Measurements from ENCODE around the gene MBOAT2.

The MBOAT2 gene

DNA sequence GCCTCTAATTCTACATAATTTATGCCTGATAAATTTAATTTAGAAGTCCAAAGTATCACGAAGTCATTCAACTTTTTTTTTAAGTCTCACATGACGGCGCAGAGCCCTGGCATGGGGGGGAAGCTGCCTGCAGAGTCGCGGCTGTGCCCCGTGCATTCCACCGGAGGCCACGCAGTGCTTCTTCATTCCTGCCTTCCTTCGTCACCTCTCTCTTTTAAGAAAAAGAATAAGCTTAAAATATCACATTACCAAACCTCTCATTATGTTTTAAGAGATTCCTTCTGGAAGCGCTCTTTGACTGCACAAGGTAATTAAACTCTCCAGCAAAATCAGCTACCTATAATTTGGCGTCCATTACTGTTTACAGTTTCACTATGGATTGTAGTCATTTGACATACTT lies 145.8 kb downstream of the MBOAT2 start:
- no peak for DNase-seq
- Histone ChIP-seq H3K27ac (ENCODE audit: insufficient read depth, low read length, poor library complexity, severe bottlenecking) (no peak overlapping the region), H3K4me3 (ENCODE audit: insufficient read depth, low read depth, low read length, poor library complexity, severe bottlenecking) (no peak overlapping the region), H3K9me3 (ENCODE audit: control insufficient read depth, low read length) (no peaks in the 10 kb centered on the region), H3K4me1 (ENCODE audit: control insufficient read depth, insufficient read depth, low read length, poor library complexity, severe bottlenecking) (no peaks in the 10 kb centered on the region), H3K36me3 (ENCODE audit: control insufficient read depth, insufficient read depth, low read length) (no peaks in the 10 kb centered on the region), H3K27me3 (replicated peaks; ENCODE audit: control insufficient read depth, insufficient read depth, low read length, poor library complexity, severe bottlenecking) (no peaks in the 10 kb centered on the region)

DNA sequence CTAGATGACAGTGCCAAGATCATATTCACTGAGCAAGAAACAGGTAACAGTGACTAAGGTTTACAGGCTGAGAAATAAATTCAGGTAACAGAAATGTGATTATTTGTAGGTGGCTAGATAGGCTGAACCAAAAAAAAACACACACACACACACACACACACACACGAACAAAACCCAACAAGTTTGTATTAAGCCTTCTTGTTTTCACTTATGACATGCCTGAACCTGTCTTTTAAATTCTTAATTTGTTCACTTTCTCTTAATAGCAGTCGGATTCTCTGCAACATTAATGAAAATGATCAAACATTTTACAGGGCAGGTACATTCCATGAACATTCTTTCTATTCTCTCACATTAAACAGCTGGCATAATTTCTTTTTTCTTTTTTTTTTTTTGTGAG lies 147.3 kb downstream of the MBOAT2 start:
- DNase-seq: no peak
- no peaks in the 10 kb centered on the region for H3K9me3 ChIP-seq (ENCODE audit: control insufficient read depth, low read length)
- H3K27ac ChIP-seq (ENCODE audit: insufficient read depth, low read length, poor library complexity, severe bottlenecking): no peak overlapping the region
- H3K4me1 ChIP-seq (ENCODE audit: control insufficient read depth, insufficient read depth, low read length, poor library complexity, severe bottlenecking): no peaks in the 10 kb centered on the region
- H3K36me3 ChIP-seq (ENCODE audit: control insufficient read depth, insufficient read depth, low read length): no peaks in the 10 kb centered on the region
- H3K27me3 ChIP-seq (replicated peaks; ENCODE audit: control insufficient read depth, insufficient read depth, low read length, poor library complexity, severe bottlenecking): no peaks in the 10 kb centered on the region
- no peak overlapping the region for H3K4me3 ChIP-seq (ENCODE audit: insufficient read depth, low read depth, low read length, poor library complexity, severe bottlenecking)

DNA sequence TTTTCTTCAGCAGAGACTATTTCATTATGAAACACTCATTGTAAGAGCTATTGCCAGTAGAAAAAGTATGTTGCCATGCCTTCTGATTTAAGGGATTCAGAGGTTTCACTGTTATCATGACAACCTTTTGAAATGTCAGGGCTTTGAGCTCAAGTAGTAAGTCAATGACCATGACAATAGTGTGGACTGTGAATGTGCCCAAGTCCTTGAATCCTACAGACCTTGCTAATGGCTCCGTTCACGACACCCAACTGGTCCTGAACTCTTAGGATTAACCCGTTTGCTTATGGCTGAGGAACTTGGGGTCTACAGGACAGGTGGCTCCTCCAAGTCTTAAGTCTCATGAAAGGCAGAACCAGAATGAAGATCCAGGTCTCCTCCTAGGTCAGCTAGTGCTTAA lies 148.5 kb downstream of the MBOAT2 start:
- Histone ChIP-seq H3K9me3 (ENCODE audit: control insufficient read depth, low read length) (no peaks in the 10 kb centered on the region), H3K4me3 (ENCODE audit: insufficient read depth, low read depth, low read length, poor library complexity, severe bottlenecking) (no peak overlapping the region), H3K27me3 (replicated peaks; ENCODE audit: control insufficient read depth, insufficient read depth, low read length, poor library complexity, severe bottlenecking) (no peaks in the 10 kb centered on the region), H3K27ac (ENCODE audit: insufficient read depth, low read length, poor library complexity, severe bottlenecking) (no peak overlapping the region), H3K36me3 (ENCODE audit: control insufficient read depth, insufficient read depth, low read length) (no peaks in the 10 kb centered on the region), H3K4me1 (ENCODE audit: control insufficient read depth, insufficient read depth, low read length, poor library complexity, severe bottlenecking) (no peaks in the 10 kb centered on the region)
- no peak for DNase-seq

DNA sequence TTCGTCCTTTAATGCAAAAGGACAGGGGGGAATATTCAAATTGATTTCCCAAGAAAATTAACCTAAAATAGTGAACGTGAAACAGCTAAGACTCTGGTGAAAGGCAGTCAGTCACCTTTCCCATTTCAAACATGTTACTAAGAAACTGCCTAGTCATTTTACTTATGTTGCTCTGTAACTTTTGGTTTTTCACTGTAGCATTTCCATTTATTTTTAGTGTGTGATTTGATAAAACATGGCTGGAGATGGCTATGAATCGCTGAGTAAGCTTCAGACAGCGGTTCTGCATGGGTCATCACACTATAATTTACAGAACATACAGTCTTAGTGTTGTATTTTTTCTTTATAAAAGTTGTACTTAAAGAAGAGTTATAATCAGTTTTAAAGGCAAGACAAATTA lies 150.1 kb downstream of the MBOAT2 start:
- Histone ChIP-seq H3K4me3 (ENCODE audit: insufficient read depth, low read depth, low read length, poor library complexity, severe bottlenecking) (no peak overlapping the region), H3K27me3 (replicated peaks; ENCODE audit: control insufficient read depth, insufficient read depth, low read length, poor library complexity, severe bottlenecking) (no peaks in the 10 kb centered on the region), H3K9me3 (ENCODE audit: control insufficient read depth, low read length) (no peaks in the 10 kb centered on the region), H3K4me1 (ENCODE audit: control insufficient read depth, insufficient read depth, low read length, poor library complexity, severe bottlenecking) (no peaks in the 10 kb centered on the region), H3K36me3 (ENCODE audit: control insufficient read depth, insufficient read depth, low read length) (no peaks in the 10 kb centered on the region), H3K27ac (ENCODE audit: insufficient read depth, low read length, poor library complexity, severe bottlenecking) (no peak overlapping the region)
- no peak for DNase-seq

DNA sequence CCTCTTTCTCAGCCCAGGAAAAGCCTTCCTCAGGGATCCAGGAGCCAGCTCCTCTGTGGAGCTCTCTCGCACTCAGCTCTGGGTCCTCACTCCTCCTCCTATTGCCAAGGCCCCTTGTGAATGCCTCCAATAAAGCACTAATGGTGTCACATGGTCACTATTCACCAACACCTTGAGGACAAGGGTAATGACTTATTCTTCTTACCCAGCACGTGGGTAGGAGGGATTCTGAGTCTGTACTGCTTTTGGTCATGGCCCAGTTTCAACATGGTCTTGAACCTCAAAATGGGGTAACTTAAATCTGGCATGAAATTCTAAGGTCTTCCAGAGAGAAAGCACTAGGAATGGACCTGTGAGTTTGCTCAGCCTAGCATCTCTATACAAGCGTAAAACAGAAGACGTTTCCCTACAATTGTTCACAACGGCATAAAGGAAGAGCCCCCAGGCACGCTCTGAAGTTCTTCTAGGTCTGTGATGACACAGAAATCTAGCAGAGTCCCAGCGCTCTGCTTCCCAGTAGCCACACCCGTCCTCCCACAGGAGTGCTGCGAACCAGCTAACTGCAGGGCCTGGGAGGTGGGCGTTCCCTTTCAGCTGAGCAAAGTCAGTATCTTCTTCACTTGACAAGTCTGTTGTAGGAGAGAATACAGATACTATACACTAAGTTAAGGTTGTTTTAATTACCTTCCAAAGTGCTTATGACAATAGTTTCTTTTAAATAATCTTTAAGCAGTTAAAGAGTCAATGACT lies 151.5 kb downstream of the MBOAT2 start:
- Histone ChIP-seq H3K27ac (ENCODE audit: insufficient read depth, low read length, poor library complexity, severe bottlenecking) (no peak overlapping the region), H3K4me1 (ENCODE audit: control insufficient read depth, insufficient read depth, low read length, poor library complexity, severe bottlenecking) (no peaks in the 10 kb centered on the region), H3K4me3 (ENCODE audit: insufficient read depth, low read depth, low read length, poor library complexity, severe bottlenecking) (no peak overlapping the region), H3K27me3 (replicated peaks; ENCODE audit: control insufficient read depth, insufficient read depth, low read length, poor library complexity, severe bottlenecking) (no peaks in the 10 kb centered on the region), H3K9me3 (ENCODE audit: control insufficient read depth, low read length) (no peaks in the 10 kb centered on the region), H3K36me3 (ENCODE audit: control insufficient read depth, insufficient read depth, low read length) (no peaks in the 10 kb centered on the region)
- no peak for DNase-seq

DNA sequence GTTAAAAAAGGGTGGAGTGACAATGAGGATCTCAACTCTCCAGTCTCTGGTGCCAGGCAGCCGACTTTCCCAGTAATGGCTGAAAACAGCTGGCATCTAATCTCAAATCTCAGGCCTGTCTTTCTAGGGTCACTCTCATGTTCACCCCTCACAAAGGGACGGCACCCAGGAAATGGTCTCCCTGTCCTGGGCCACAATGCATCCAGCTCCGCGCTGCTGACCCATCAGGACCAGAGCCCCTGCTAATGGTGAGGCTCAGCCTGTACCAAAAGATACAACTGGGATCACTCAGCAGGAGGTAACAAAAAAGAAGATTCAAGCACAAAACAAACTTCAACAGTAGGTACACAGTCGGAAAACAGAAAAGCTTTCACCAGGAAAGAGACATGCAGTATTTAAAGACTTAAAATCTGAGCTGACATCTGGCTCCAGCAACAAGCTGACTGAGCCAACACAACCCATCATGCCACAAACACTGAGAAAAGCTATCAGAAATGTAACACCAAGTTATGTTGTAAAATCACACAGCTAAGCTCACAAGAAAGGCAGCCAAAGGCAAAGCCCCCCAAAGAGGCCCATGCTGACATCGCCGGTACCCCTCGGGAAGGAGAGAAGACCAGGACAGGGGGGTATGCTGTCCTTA lies 152.5 kb downstream of the MBOAT2 start:
- no peaks in the 10 kb centered on the region for H3K36me3 ChIP-seq (ENCODE audit: control insufficient read depth, insufficient read depth, low read length)
- no peak overlapping the region for H3K4me3 ChIP-seq (ENCODE audit: insufficient read depth, low read depth, low read length, poor library complexity, severe bottlenecking)
- DNase-seq: no peak
- no peaks in the 10 kb centered on the region for H3K27me3 ChIP-seq (replicated peaks; ENCODE audit: control insufficient read depth, insufficient read depth, low read length, poor library complexity, severe bottlenecking)
- no peak overlapping the region for H3K27ac ChIP-seq (ENCODE audit: insufficient read depth, low read length, poor library complexity, severe bottlenecking)
- no peaks in the 10 kb centered on the region for H3K9me3 ChIP-seq (ENCODE audit: control insufficient read depth, low read length)
- no peaks in the 10 kb centered on the region for H3K4me1 ChIP-seq (ENCODE audit: control insufficient read depth, insufficient read depth, low read length, poor library complexity, severe bottlenecking)

DNA sequence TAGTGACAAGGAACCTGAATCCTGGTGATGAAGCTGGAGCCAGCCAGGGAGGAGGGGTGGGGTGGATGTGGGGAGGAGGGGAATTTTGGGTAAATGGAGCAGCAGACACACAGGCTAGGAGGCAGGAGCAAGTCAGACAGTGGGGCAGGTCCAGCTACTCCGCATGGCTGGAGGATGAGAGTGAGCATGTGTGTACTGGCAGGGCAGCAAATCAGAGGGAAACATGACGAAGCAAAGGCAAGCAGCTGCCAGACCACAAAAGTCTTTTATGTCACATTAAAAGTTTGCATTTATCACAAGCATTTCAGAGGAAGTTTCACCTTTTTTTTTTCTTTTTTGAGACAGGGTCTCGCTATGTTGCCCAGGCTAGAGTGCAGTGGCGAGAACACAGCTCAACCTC lies 154.2 kb downstream of the MBOAT2 start:
- H3K4me1 ChIP-seq (ENCODE audit: control insufficient read depth, insufficient read depth, low read length, poor library complexity, severe bottlenecking): no peaks in the 10 kb centered on the region
- H3K36me3 ChIP-seq (ENCODE audit: control insufficient read depth, insufficient read depth, low read length): no peaks in the 10 kb centered on the region
- DNase-seq: no peak
- H3K4me3 ChIP-seq (ENCODE audit: insufficient read depth, low read depth, low read length, poor library complexity, severe bottlenecking): no peak overlapping the region
- H3K9me3 ChIP-seq (ENCODE audit: control insufficient read depth, low read length): no peaks in the 10 kb centered on the region
- no peak overlapping the region for H3K27ac ChIP-seq (ENCODE audit: insufficient read depth, low read length, poor library complexity, severe bottlenecking)
- no peaks in the 10 kb centered on the region for H3K27me3 ChIP-seq (replicated peaks; ENCODE audit: control insufficient read depth, insufficient read depth, low read length, poor library complexity, severe bottlenecking)

DNA sequence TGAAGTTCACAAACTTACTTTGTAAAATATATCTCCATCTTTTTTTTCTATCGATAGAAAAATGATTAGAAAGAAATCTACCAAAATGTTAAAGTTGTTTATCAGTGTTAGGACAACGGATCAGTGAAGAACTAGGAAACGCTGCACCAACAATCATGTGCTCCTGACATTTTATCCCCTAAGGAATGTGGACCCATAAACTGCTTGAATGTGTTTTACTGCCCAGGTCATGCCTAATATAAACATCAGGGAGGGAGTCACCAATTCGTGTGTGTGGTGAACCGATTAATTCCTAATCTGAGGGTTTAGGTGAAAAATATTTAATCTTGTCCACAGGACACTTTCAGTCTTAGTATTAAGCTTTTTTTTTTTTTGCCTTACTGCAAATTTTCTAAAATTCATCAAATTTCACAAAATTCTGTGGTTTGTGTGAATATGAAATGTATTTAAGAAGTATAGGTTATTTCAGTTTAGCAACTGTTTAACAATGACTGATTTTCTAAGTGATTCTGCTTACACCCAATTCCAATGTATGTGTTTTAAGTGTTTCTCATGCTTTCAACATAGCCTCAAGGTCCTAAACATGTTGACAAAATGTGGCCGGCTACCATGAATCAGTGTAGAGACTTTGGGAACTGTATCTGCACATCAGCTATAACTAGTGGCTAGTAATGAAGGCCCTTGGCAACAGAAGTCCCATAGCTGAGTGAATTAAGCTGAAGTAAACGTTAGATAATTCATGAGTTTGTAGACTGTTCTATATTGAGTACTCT lies 155.0 kb downstream of the MBOAT2 start:
- H3K27me3 ChIP-seq (replicated peaks; ENCODE audit: control insufficient read depth, insufficient read depth, low read length, poor library complexity, severe bottlenecking): no peaks in the 10 kb centered on the region

DNA sequence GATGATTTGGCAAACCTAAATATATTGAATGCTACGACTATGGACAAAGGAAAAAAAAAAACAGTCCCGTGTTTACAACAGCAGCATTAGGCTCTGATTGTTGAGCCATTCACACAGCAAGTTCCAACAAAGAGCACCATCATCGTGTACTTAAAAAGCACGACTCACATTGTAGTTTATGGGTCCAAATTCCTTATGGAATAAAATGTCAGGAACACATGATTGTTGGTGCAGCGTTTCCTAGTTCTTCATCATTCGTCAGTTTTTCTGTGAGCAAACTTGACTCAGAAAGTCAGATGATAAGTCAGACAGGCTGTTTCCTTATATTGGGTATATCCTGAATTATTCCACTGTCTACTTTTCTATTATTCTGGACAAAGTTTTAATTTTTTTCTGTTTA lies 156.1 kb downstream of the MBOAT2 start:
- H3K27me3 ChIP-seq (replicated peaks; ENCODE audit: control insufficient read depth, insufficient read depth, low read length, poor library complexity, severe bottlenecking): no peaks in the 10 kb centered on the region
- no peak overlapping the region for H3K4me3 ChIP-seq (ENCODE audit: insufficient read depth, low read depth, low read length, poor library complexity, severe bottlenecking)
- no peaks in the 10 kb centered on the region for H3K36me3 ChIP-seq (ENCODE audit: control insufficient read depth, insufficient read depth, low read length)
- H3K27ac ChIP-seq (ENCODE audit: insufficient read depth, low read length, poor library complexity, severe bottlenecking): no peak overlapping the region
- H3K4me1 ChIP-seq (ENCODE audit: control insufficient read depth, insufficient read depth, low read length, poor library complexity, severe bottlenecking): no peaks in the 10 kb centered on the region
- no peak for DNase-seq
- no peaks in the 10 kb centered on the region for H3K9me3 ChIP-seq (ENCODE audit: control insufficient read depth, low read length)

More for the DNA sequence above, 155.0 kb downstream of the MBOAT2 start:
- H3K27ac ChIP-seq (ENCODE audit: insufficient read depth, low read length, poor library complexity, severe bottlenecking): no peak overlapping the region
- H3K9me3 ChIP-seq (ENCODE audit: control insufficient read depth, low read length): no peaks in the 10 kb centered on the region
- no peak overlapping the region for H3K4me3 ChIP-seq (ENCODE audit: insufficient read depth, low read depth, low read length, poor library complexity, severe bottlenecking)
- no peak for DNase-seq
- no peaks in the 10 kb centered on the region for H3K36me3 ChIP-seq (ENCODE audit: control insufficient read depth, insufficient read depth, low read length)
- H3K4me1 ChIP-seq (ENCODE audit: control insufficient read depth, insufficient read depth, low read length, poor library complexity, severe bottlenecking): no peaks in the 10 kb centered on the region

DNA sequence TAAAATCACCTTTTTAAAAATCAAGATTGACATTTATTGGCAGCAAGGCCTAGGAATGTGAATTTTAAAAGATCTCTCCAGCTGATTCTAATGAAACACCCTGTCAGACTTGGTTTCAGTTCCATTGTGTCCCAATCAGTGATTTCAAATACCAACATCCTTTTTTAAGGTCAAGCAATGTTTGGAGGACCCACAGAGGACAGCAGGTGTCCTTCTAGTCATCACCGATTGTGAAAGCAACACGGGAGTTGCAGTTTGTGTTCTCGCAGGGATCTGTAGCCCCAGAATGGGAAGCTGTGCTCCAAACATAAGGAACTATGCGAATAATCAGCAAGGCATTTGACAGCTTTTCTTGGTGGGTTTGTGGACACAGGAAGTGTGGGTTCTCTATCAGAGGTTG lies 161.6 kb downstream of the MBOAT2 start:
- no peak overlapping the region for H3K4me3 ChIP-seq (ENCODE audit: insufficient read depth, low read depth, low read length, poor library complexity, severe bottlenecking)
- no peaks in the 10 kb centered on the region for H3K27me3 ChIP-seq (replicated peaks; ENCODE audit: control insufficient read depth, insufficient read depth, low read length, poor library complexity, severe bottlenecking)
- no peaks in the 10 kb centered on the region for H3K9me3 ChIP-seq (ENCODE audit: control insufficient read depth, low read length)
- no peaks in the 10 kb centered on the region for H3K36me3 ChIP-seq (ENCODE audit: control insufficient read depth, insufficient read depth, low read length)
- H3K27ac ChIP-seq (ENCODE audit: insufficient read depth, low read length, poor library complexity, severe bottlenecking): no peak overlapping the region
- H3K4me1 ChIP-seq (ENCODE audit: control insufficient read depth, insufficient read depth, low read length, poor library complexity, severe bottlenecking): no peaks in the 10 kb centered on the region
- DNase-seq: no peak

All from effector memory CD4-positive, alpha-beta T cell (primary cell).